Activated T-cell treated with anti-CD3 and anti-CD28 coated beads, Interleukin-2, amount 50 U/mL, for 4 hours (primary cell): ENCODE measurements around the gene EPHB6. TPM values are rescaled to one million over a fixed set of nuclear protein-coding genes. Genes with fewer than 3 reads are reported as not detected.

Source experiments
- ATAC-seq, 2 donors: fragments of 200-7000 bp; cut with Tn5 transposase; one replicate each; pipeline ENCODE4 v1.10.0; 2021
- DNase-seq: peaks from one replicate; pipeline ENCODE4 v3.0.0-alpha.2; 2020
- H3K27me3 Mint-ChIP-seq: one replicate; pipeline ENCODE4 v1.8.0; 2021; ENCODE audit warnings: low read depth, mixed read lengths
- H3K36me3 Mint-ChIP-seq: one replicate; pipeline ENCODE4 v1.8.0; 2022; ENCODE audit warnings: mixed read lengths; ENCODE audit not compliant: insufficient read depth
- H3K4me1 Mint-ChIP-seq: one replicate; pipeline ENCODE4 v1.8.0; 2021; ENCODE audit warnings: low read depth, mixed read lengths
- H3K4me3 Mint-ChIP-seq: one replicate; pipeline ENCODE4 v1.8.0; 2021; ENCODE audit warnings: mild to moderate bottlenecking, moderate library complexity, mixed read lengths
- H3K9me3 Mint-ChIP-seq: one replicate; pipeline ENCODE4 v1.8.0; 2021; ENCODE audit warnings: mixed read lengths
- total RNA-seq, 3 donors: library from RNA; stranded (reverse); gene quantifications; one replicate each; pipeline ENCODE4 v1.2.1, GENCODE V29; 2021

Gene EPHB6
- total RNA-seq, 3 donors from 2014 or later: 6.7 to 8.3 (median 8.0) TPM

DNA sequence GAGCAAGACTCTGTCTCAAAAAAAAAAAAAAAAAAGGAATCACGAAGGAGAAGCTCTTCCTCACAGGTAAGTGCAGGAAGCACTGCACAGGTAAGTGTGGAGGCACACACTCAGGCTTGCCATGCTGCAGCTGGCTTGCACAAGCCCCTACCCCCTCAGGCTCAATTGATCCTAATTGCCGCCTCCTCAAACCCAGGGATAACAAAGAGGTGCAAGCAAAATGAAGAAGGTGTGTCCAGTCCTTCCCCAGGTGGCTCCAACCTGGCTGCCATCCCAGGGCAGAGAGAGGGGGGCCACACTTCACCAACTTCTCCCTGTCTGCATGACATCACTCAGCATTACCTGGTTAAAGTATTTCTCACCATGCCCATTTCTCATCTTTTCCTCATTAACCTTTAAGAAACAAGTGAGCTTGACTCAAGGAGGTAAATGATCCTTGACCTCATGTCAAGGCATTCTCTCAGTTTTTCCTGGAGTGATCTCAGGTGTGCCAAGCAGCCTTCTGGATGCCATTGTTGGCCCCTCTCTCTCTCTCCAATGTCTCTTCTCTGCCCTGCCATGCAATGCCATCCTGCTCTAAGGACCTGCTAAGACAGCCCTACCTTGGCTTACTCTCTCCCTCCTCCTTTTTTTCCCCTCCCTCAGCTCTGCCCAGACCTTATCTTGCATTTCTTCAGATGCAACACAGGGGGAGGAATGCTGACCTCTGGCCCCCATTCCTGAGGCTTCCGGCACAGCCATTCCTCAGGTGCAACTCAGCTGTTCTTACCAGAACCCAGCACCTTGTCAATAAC, 43.7 kb downstream of the EPHB6 start:
- no peaks in the 10 kb centered on the region for H3K36me3 Mint-ChIP-seq
- no peak overlapping the region for H3K4me3 Mint-ChIP-seq
- H3K27me3 Mint-ChIP-seq: peaks cover 3% of the 10 kb centered on the region
- DNase-seq (no peak), ATAC-seq (no peak)
- H3K9me3 Mint-ChIP-seq: no peaks in the 10 kb centered on the region
- no peaks in the 10 kb centered on the region for H3K4me1 Mint-ChIP-seq

DNA sequence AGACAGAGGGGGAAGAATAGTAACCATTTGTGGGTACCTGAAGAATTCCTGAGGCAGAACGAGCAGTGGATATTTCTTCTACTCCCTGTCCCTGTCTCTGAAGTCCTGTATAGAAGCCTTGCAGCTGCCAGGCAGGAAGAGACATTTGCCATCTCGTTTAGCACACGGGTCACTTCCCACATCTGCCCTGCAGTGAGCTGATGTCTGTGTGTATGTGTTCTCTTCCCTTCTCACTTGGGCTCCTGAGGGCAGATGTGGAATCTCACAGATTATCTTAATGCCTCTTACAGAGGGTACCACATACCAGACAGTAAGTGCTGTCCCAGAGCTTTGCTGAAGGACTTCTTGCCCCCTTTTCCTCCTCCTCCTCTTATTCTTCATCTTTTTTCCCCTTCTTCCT, 44.8 kb downstream of the EPHB6 start:
- H3K4me3 Mint-ChIP-seq: no peak overlapping the region
- H3K4me1 Mint-ChIP-seq: no peaks in the 10 kb centered on the region
- no peaks in the 10 kb centered on the region for H3K9me3 Mint-ChIP-seq
- no peaks in the 10 kb centered on the region for H3K27me3 Mint-ChIP-seq
- no peaks in the 10 kb centered on the region for H3K36me3 Mint-ChIP-seq
- ATAC-seq: no peak
- DNase-seq: no peak

- Mint-ChIP-seq H3K27me3 (no peaks in the 10 kb centered on the region), H3K4me1 (no peaks in the 10 kb centered on the region), H3K9me3 (no peaks in the 10 kb centered on the region), H3K4me3 (no peak overlapping the region), H3K36me3 (no peaks in the 10 kb centered on the region)
- no peak for ATAC-seq
- DNase-seq: no peak
Observed at GRCh38 chr7:142901426-142902259, 46.8 kb downstream of the EPHB6 start.

DNA sequence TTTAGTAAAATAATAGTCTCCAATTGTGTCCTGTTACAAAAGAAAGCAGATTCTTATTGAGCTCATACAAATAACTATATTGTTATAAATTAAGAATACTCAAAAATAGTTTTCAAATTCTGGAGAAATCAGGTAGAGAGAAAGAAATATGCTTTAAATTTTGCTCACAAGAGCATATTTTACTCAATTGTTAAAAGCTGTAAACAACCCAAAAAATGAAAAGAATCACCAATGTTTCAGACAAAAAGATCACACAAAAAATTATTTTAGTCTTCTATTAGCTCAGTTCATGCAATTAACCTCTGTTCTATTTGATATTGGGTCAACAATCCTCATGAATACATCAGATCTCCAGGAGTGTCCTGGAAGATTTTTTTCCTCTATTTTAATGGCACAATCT, 49.3 kb downstream of the EPHB6 start:
- no peak overlapping the region for H3K4me3 Mint-ChIP-seq
- H3K36me3 Mint-ChIP-seq: no peaks in the 10 kb centered on the region
- DNase-seq (no peak), ATAC-seq (no peak)
- H3K27me3 Mint-ChIP-seq: peaks cover 14% of the 10 kb centered on the region
- no peaks in the 10 kb centered on the region for H3K9me3 Mint-ChIP-seq
- H3K4me1 Mint-ChIP-seq: no peaks in the 10 kb centered on the region

- no peaks in the 10 kb centered on the region for H3K36me3 Mint-ChIP-seq
- no peaks in the 10 kb centered on the region for H3K4me1 Mint-ChIP-seq
- peaks cover 22% of the 10 kb centered on the region for H3K27me3 Mint-ChIP-seq
- H3K9me3 Mint-ChIP-seq: no peaks in the 10 kb centered on the region
- ATAC-seq (no peak), DNase-seq (no peak)
- H3K4me3 Mint-ChIP-seq: no peak overlapping the region
Observed at GRCh38 chr7:142905759-142906158, 50.9 kb downstream of the EPHB6 start.

- DNase-seq: no peak
- Mint-ChIP-seq H3K4me1 (no peaks in the 10 kb centered on the region), H3K27me3 (peaks cover 30% of the 10 kb centered on the region), H3K4me3 (no peak overlapping the region), H3K36me3 (no peaks in the 10 kb centered on the region), H3K9me3 (no peaks in the 10 kb centered on the region)
- no peak for ATAC-seq
Observed at GRCh38 chr7:142906643-142907042, 51.8 kb downstream of the EPHB6 start.

DNA sequence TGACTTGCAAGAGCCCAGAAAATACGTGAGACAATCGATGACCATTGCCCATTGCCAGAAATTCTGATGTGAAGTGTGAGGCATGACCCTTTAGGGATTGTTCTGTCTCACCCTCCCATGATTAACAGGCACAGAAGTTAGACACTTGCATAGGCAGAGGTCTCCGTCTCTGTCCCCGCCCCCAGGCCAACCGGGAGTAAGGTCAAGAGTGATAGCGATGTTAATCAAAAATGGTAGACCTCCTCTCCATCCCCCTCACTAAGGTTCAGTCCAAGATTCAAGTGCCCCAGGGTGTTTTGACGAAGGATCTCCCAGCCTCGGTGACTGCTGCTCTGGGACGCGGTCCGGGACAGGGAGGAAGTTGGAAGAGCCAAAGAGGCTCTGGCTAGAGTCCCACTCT, 53.4 kb downstream of the EPHB6 start:
- no peaks in the 10 kb centered on the region for H3K4me1 Mint-ChIP-seq
- H3K4me3 Mint-ChIP-seq: no peak overlapping the region
- DNase-seq (no peak), ATAC-seq (no peak)
- H3K27me3 Mint-ChIP-seq: peaks cover 34% of the 10 kb centered on the region
- H3K9me3 Mint-ChIP-seq: no peaks in the 10 kb centered on the region
- no peaks in the 10 kb centered on the region for H3K36me3 Mint-ChIP-seq

DNA sequence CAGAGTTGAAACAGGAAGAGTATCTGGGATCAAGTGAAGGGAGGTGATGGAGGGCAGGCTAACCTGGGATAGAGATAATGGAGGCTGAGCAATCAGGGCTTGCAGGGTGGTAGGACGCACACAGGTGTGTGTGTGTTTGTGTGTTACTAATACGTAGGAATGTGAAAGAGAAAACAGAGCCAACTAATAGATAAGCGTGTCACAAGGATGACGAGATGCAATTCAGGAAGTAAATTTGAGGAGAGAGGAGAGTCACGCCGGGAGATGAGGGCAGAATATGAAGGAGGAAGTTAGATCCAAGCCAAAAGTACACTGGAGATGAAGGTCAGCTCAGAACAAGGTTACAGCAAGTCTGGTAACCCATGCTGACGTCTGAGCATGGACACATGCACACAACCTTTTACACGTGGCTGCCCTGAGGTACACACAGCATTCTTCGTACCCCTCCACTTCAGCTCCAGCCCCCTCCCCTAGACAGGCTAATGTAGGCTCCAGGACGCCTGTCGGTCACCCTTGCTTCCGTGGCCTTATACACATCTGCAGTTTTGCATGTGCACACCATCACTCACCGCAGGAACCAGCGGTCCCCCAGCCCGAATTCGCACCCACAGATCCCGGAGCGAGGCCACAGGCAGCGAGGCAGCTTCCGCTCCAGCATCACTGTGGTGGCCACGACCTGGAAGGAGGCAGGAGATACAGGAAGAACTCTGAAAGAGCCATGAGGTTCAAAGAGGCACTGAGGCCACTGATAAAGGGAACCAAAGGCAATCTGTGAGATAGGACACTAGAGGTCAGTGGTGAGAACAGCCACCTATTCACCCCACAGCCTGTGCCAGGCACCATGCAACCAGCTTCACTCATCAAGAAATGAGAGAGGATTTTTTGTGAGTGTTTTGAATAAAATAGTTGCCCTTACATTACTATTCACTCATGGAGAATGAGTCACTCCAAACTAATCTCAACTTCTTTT, 54.3 kb downstream of the EPHB6 start:
- no peaks in the 10 kb centered on the region for H3K36me3 Mint-ChIP-seq
- H3K4me1 Mint-ChIP-seq: no peaks in the 10 kb centered on the region
- peaks cover 39% of the 10 kb centered on the region for H3K27me3 Mint-ChIP-seq
- ATAC-seq (no peak), DNase-seq (no peak)
- no peak overlapping the region for H3K4me3 Mint-ChIP-seq
- H3K9me3 Mint-ChIP-seq: no peaks in the 10 kb centered on the region

- no peak for ATAC-seq
- Mint-ChIP-seq H3K4me1 (no peaks in the 10 kb centered on the region), H3K27me3 (peaks cover 42% of the 10 kb centered on the region), H3K9me3 (no peaks in the 10 kb centered on the region), H3K4me3 (no peak overlapping the region), H3K36me3 (no peaks in the 10 kb centered on the region)
- DNase-seq: no peak
Observed at GRCh38 chr7:142910031-142910433, 55.2 kb downstream of the EPHB6 start.

DNA sequence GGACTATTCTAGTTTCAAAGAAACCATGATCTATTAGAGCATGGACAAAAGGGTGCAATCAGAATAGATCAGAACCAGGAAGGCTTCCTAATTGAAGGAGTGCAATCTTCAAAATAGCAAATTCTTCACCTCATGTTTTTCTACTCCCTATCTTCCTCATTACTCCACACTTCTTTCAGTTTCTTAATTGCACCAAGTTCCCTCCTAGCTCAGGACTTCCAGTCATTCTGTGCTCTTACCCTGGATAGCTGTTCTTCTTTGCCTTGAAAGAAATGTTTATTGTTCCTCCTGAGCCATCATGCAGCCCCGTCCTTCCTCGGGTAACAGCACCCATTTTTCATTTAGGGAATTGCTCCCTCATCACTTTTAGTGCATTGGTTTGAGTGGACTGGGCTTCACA, 55.6 kb downstream of the EPHB6 start:
- no peak overlapping the region for H3K4me3 Mint-ChIP-seq
- ATAC-seq: no peak
- no peaks in the 10 kb centered on the region for H3K9me3 Mint-ChIP-seq
- H3K36me3 Mint-ChIP-seq: no peaks in the 10 kb centered on the region
- peaks cover 42% of the 10 kb centered on the region for H3K27me3 Mint-ChIP-seq
- no peak for DNase-seq
- H3K4me1 Mint-ChIP-seq: no peaks in the 10 kb centered on the region

DNA sequence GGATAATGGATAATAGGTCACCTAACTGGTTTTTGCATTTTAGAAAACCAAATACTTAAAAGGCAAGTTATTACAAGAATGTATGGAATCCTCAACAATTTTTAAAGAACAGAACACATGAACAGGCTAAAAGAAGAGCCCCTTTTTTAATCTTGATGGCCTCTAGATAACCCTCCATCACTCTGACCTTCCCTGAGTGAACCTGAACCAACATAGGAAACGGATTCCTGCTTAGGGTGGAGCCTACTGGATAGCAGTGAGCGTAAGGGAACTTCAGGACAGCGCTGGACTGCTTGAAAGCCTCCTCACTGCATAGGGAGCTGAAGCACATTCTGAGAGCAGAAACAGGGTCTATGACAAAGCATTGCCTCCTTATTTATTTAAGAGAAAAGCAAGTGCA, 58.2 kb downstream of the EPHB6 start:
- Mint-ChIP-seq H3K4me3 (no peak overlapping the region), H3K4me1 (no peaks in the 10 kb centered on the region), H3K27me3 (peaks cover 33% of the 10 kb centered on the region), H3K9me3 (no peaks in the 10 kb centered on the region), H3K36me3 (no peaks in the 10 kb centered on the region)
- no peak for DNase-seq
- ATAC-seq: no peak

DNA sequence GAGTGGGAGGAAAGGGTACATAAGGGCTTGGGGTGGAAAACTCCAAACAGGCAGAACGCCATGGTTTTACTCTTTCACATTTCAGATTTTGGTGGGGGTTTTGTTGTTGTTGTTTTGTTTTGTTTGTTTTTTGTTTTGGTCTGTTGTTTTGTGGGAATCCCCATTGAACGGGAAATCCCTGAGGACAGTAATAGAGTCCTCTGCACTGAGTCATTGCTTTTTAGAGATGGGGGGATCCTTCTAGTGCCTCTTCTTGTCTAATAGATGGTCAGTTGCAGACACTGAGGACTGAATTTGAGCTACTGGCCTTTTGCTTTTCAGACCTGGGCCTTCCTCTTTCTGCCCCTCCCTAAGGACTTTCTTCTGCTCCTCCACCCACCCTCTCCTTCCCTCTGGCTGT, 58.7 kb downstream of the EPHB6 start:
- H3K27me3 Mint-ChIP-seq: peaks cover 35% of the 10 kb centered on the region
- no peaks in the 10 kb centered on the region for H3K9me3 Mint-ChIP-seq
- H3K36me3 Mint-ChIP-seq: no peaks in the 10 kb centered on the region
- ATAC-seq (no peak), DNase-seq (no peak)
- no peak overlapping the region for H3K4me3 Mint-ChIP-seq
- no peaks in the 10 kb centered on the region for H3K4me1 Mint-ChIP-seq

DNA sequence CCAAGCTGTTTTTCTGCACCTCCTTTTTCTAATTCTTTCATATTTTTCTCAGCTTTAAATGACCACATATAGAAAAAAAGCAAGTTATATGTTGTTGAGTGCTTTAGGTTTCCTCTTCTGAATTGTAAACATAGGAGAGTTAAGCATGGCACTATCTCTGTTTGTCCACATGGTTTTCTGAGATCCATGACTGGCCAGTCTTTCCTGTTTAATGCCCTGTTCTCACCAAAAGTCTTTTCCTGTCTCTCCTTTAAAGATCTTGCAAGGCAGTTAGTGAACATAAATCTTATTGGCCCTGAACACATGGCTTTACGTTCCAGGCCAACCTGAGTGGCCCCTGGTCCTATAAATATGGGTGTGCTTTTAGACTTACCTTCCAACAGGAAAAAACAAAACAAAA, 59.2 kb downstream of the EPHB6 start:
- peaks cover 33% of the 10 kb centered on the region for H3K27me3 Mint-ChIP-seq
- H3K9me3 Mint-ChIP-seq: no peaks in the 10 kb centered on the region
- DNase-seq (no peak), ATAC-seq (no peak)
- H3K4me1 Mint-ChIP-seq: no peaks in the 10 kb centered on the region
- no peak overlapping the region for H3K4me3 Mint-ChIP-seq
- no peaks in the 10 kb centered on the region for H3K36me3 Mint-ChIP-seq

DNA sequence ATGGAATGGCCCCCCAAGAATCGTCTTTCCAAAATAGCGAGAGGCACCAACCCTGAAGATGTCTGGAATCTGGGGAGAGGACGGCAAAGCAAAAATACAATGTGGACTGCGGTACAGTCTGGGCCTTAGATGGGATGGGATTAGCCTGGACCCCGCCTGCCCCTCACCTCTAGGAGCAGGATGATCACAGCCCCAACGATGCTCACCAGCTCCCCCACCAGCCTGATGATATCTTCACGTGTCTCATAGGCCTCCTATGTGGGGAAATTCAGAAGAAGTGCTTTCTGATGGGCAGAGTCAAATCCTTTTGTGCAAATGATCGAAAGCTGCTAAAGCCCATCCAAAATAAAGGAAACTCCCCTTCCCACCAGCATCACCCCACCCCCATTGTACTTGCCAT, 60.4 kb downstream of the EPHB6 start:
- Mint-ChIP-seq H3K27me3 (peaks cover 29% of the 10 kb centered on the region), H3K4me1 (no peaks in the 10 kb centered on the region)
- ATAC-seq: no peak

More for the DNA sequence above, 60.4 kb downstream of the EPHB6 start:
- no peak for DNase-seq
- Mint-ChIP-seq H3K36me3 (no peaks in the 10 kb centered on the region), H3K9me3 (no peaks in the 10 kb centered on the region), H3K4me3 (no peak overlapping the region)
